ENCODE measurements around the gene CCL2.
A peak's percentile ranks its signal among the peaks of the same experiment; 100 is the strongest.

Gene CCL2

DNA sequence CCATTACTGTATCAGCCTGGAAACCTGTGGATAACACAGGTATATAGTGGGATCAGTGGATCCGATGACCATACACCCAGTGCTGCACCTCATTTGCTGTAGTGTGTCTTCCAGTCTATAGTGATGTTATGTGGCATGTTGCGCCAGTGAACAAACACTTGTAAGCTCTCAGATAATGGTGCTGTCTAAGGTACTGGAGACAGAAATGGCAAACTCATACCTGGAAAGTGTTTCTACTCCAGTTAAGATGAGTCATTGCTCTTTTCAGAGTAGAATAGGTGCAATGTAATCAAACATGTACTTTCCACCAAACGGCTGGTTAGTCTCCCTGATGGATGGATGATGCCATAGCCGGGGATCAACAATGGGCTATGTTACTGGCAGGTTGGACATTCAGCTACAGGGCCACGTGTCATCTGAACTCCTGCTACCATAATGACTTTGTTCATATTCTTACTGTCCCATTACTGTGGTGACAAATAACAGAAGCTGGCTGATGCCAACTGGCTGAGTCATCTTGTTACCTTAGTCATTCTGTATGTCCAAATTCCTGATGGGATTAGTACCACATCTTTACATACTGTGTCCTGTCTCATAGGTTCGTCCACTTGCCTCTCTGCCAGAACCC lies 36.8 kb downstream of the CCL2 start:
- TF ChIP-seq JUND (IDR thresholded peaks at IDR 0.05; ENCODE audit: low read depth): no peak
- peak; percentile 20 to 23 for DNase-seq (ENCODE audit: low read depth in 1 of 2, low spot score in 1 of 2)
- in situ Hi-C loops (cut with HindIII; ENCODE audit: low pct_unique_long_range_greater_than_20kb, low sequenced_read_pairs): no loop called here

DNA sequence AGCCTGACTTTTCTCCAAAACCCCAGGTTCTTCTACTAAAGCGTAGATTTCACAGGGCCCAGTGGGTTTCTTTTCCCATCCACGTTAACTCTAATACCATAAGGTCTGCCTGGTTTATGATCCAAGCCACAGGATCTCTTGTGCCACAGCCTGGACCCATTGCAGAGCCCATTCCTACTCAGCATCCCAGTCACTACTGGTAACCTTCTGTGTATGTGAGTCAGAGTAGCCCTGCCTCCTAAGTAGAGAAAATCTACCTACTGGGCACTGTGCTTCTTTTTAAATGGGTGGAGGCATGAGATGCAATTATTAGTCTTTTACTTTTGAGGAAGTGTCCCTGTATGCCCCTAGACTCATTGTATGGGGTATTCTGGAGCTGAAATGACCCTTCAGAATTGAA lies 43.9 kb downstream of the CCL2 start:
- no peak for DNase-seq (ENCODE audit: low read depth in 1 of 2, low spot score in 1 of 2)
- TF ChIP-seq JUND (IDR thresholded peaks at IDR 0.05; ENCODE audit: low read depth): no peak
- in situ Hi-C loops (cut with HindIII; ENCODE audit: low pct_unique_long_range_greater_than_20kb, low sequenced_read_pairs): no loop called here

DNA sequence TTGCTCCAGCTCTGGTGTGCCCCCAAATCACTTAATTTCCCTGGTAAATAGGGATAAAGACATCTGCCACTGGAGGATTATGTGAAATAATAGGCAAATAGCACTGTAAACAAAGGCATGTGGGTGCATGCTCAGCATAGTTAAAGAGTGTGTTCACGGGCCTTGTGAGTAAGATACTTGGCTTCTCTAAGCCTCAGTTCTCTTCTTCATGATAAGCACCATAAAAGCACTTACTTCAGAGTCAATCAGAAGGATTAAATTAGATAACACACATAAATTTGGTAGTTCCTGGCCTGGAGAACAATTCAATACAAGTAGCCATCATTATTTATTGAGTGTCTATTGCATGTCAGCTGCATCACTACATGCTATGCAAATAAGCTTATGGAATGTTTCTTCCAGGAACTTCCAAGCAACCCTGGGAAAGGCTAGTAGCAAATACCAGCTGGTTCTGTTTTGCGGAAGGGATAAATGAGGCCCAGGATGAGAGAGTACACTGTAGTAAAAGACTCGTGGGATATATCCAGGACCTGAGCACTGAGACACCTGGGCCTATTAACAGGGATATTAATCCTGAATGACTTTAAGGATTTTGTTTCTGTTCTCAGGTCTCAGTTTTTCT lies 45.0 kb downstream of the CCL2 start:
- in situ Hi-C loops (cut with HindIII; ENCODE audit: low pct_unique_long_range_greater_than_20kb, low sequenced_read_pairs): no loop called here
- TF ChIP-seq JUND (IDR thresholded peaks at IDR 0.05; ENCODE audit: low read depth): no peak
- DNase-seq (ENCODE audit: low read depth in 1 of 2, low spot score in 1 of 2): no peak

DNA sequence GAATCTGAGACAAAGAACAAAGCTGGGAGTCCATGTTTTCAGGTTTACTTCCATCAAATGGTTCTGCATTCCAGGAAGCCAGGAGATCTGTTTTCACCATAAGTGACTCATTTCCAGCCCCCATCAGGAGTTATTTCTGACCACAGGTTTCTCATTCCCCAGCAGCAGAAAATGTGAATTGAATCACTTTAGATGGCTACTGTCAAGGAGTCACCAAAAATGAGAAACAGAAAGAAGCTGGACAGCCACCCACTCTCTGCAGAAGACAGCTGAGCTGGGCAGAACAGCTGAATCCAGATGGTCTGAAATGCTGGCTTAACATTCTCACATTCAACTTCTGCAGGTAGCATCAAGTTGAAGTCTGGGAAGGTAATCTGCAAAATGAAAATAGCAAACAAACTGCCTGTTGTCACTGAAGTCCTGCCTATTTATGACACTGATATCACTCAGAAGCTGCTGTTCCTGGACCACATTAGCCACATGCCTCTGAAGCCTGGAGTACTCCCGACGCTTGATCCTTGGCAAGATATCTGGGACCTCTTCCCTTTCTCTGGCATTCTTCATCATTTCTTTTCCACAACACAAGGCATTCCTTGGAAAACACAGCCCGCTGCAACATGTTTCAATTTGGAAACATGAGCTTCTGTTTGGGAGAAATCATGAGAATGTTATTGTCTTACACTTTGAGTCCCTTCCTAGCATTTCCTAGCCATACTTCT lies 45.7 kb downstream of the CCL2 start:
- TF ChIP-seq JUND (IDR thresholded peaks at IDR 0.05; ENCODE audit: low read depth): no peak
- no peak for DNase-seq (ENCODE audit: low read depth in 1 of 2, low spot score in 1 of 2)
- in situ Hi-C loops (cut with HindIII; ENCODE audit: low pct_unique_long_range_greater_than_20kb, low sequenced_read_pairs): no loop called here

DNA sequence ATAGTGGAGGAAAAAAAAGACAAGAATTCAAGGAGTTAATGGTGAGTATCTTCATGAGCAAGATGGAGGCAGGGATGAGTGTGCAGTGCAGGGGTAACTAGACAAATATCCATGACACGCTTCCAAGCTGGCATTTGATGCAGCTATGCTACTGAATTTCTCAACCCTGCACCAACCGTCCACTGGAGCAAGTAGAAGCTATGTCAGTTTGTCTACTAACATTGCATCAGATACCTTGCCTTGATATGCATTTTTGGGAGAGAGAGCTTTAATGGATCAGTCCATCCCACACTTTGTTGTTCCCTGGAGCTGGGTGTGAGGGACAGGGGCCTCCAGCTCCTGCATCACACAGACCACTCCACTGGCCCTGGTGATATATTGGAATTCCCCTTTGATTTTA lies 46.9 kb downstream of the CCL2 start:
- no peak for DNase-seq (ENCODE audit: low read depth in 1 of 2, low spot score in 1 of 2)
- TF ChIP-seq JUND (IDR thresholded peaks at IDR 0.05; ENCODE audit: low read depth): no peak
- in situ Hi-C loops (cut with HindIII; ENCODE audit: low pct_unique_long_range_greater_than_20kb, low sequenced_read_pairs): no loop called here

DNA sequence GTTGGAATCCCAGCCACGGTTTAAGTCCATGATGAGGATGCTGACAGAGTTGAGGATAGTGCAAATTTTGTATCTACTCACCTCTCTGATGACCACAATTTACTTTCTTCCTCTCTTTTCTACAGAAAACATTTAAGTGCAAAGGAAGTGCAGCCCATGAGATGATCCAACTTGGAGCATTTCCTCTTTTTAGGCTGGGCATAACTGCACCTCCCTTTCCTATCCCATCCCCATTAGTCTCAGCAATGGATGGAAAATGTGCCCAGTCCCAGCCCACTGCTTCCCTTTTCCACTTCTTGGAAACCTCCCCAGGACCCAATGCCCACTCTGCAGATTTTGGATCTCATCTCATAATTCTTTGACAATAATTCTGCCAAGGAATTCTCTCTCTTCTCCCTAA lies 47.6 kb downstream of the CCL2 start:
- DNase-seq (ENCODE audit: low read depth in 1 of 2, low spot score in 1 of 2): no peak
- in situ Hi-C loops (cut with HindIII; ENCODE audit: low pct_unique_long_range_greater_than_20kb, low sequenced_read_pairs): no loop called here

DNA sequence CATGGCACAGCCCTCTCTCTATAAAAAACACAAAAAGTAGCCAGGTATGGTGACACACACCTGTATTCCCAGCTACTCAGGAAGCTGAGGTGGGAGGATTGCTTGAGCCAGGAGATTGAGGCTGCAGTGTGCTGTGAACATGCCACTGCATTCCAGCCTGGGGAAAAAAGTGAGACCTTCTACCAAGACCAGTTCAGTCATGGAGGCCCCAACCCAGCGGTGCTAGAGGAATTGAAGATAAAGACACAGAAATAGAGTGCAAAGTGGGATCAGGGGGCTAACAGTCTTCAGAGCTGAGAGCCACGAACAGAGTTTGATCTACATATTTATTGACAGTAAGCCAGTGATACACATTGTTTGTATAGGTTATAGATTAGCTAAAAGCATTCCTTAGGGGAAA lies 48.5 kb downstream of the CCL2 start:
- DNase-seq (ENCODE audit: low read depth in 1 of 2, low spot score in 1 of 2): no peak
- in situ Hi-C loops (cut with HindIII; ENCODE audit: low pct_unique_long_range_greater_than_20kb, low sequenced_read_pairs): no loop called here
- TF ChIP-seq JUND (IDR thresholded peaks at IDR 0.05; ENCODE audit: low read depth): no peak

More for the DNA sequence above, 47.6 kb downstream of the CCL2 start:
- no peak for TF ChIP-seq JUND (IDR thresholded peaks at IDR 0.05; ENCODE audit: low read depth)

DNA sequence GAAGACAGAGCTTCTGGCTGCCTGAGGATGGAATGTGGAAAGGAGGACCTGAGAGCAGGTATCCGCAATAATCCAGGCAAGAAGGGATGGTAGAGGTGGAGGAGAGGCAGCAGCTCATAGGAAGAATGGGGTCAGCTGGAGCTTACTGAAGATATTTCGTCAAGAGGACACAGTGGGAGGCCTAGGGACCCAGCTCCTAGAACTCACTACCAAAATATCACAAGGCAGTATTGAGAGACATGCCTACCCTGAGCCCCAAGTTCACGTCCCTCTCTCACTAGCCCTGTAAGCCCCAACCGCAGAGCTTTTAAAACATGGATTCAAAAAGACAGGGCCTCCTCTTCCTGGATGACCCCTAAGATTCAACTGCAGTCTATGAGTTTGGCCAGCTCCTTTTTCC lies 50.0 kb downstream of the CCL2 start:
- DNase-seq (ENCODE audit: low read depth in 1 of 2, low spot score in 1 of 2): no peak
- in situ Hi-C loops (cut with HindIII; ENCODE audit: low pct_unique_long_range_greater_than_20kb, low sequenced_read_pairs): no loop called here
- TF ChIP-seq JUND (IDR thresholded peaks at IDR 0.05; ENCODE audit: low read depth): no peak

DNA sequence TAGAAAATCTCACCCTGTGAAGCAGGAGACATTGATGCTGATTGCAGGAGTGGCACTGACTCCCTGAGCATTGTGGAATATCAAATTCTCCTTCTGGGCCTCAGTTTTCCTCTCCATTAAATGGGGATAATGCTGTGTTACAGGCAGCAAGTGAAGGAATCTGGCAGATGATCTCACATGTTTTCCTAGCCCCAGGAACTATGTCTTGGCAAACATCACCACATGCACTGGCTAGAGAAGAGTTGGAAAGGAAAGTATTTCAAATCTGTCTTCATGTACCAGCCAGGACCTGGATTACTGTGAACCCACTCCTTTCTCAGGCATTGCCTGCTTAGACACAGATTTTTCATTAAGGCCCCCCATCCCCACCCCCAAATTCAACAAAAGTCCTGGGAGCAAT lies 50.5 kb downstream of the CCL2 start:
- in situ Hi-C loops (cut with HindIII; ENCODE audit: low pct_unique_long_range_greater_than_20kb, low sequenced_read_pairs): no loop called here
- no peak for TF ChIP-seq JUND (IDR thresholded peaks at IDR 0.05; ENCODE audit: low read depth)
- no peak for DNase-seq (ENCODE audit: low read depth in 1 of 2, low spot score in 1 of 2)

DNA sequence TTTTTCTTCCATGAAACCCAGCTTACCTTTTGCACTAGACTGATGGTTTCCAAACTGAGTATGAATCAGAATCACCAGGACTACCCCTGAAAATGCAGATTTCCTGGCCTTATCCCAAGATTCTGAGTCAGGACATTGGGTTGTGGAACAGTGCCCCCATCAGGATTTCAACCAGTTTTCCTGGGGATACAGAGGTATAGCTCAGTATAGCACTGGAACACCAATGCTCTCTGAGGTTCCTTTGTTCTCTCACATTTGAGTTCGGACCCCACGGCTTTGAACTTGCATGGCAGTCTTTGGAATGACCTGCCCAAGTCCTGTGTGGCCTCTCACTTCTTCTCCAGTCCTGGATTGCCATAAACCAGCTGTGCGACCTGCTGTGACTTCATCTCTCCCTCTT lies 51.4 kb downstream of the CCL2 start:
- in situ Hi-C loops (cut with HindIII; ENCODE audit: low pct_unique_long_range_greater_than_20kb, low sequenced_read_pairs): no loop called here
- TF ChIP-seq JUND (IDR thresholded peaks at IDR 0.05; ENCODE audit: low read depth): no peak
- DNase-seq (ENCODE audit: low read depth in 1 of 2, low spot score in 1 of 2): peak; percentile 26 to 31

All from T47D (cell line).